Astrocyte (in vitro differentiated cells and primary cell): ENCODE data around the gene PAK2.

Experiments used
- EZH2 ChIP-seq: IDR thresholded peaks from 2 replicates; pipeline ENCODE4 v1.6.1; 2012; ENCODE audit warnings: mild to moderate bottlenecking, low read length, inconsistent platforms; ENCODE audit not compliant: insufficient read depth
- TF ChIP-seq, protein P1 (sequence below): IDR thresholded peaks from 2 replicates; pipeline ENCODE4 v1.5.1; 2011; ENCODE audit warnings: low read depth, mild to moderate bottlenecking, inconsistent platforms, low read length, moderate library complexity; ENCODE audit not compliant: insufficient read depth

DNA sequence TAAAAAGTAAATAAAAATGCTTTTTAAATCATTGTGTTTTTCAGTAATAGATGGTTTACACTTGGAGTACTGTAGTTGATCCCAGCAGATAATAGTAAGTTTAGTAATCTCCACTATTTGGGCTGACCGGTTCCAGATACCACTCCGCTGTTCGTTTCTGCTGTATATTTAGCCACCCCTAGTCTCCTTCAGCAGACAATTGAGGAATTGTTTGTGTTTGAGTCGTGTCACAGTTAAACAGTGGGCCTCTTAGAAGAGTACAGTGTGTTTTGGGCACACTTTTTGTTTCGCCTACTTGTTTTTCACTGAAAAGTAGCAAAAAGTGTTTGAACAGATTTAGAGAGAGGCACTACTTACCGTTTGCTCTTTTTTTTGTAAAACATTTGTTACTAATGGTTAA, 33.2 kb downstream of the PAK2 start:
- TF ChIP-seq, protein P1, sequence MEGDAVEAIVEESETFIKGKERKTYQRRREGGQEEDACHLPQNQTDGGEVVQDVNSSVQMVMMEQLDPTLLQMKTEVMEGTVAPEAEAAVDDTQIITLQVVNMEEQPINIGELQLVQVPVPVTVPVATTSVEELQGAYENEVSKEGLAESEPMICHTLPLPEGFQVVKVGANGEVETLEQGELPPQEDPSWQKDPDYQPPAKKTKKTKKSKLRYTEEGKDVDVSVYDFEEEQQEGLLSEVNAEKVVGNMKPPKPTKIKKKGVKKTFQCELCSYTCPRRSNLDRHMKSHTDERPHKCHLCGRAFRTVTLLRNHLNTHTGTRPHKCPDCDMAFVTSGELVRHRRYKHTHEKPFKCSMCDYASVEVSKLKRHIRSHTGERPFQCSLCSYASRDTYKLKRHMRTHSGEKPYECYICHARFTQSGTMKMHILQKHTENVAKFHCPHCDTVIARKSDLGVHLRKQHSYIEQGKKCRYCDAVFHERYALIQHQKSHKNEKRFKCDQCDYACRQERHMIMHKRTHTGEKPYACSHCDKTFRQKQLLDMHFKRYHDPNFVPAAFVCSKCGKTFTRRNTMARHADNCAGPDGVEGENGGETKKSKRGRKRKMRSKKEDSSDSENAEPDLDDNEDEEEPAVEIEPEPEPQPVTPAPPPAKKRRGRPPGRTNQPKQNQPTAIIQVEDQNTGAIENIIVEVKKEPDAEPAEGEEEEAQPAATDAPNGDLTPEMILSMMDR = no peak
- TF ChIP-seq EZH2 = no peak
